Measurements from ENCODE around the gene ALOX12B.
A peak's percentile ranks its signal among the peaks of the same experiment; 100 is the strongest.
"Not testable (repeated sequence)": the region's sequence is repeated elsewhere in the genome, so short reads cannot be mapped to it uniquely, and the experiment has no call there.

ALOX12B gene

GRCh38 chr17:8117980-8118768, 30.7 kb upstream of the ALOX12B start, which contains the start of gene ALOXE3:
Gene ALOXE3, minus strand, starts transcription at chr17:8118514. Its CDS starts 524 bp downstream, at chr17:8117990.
- Histone ChIP-seq H3K27ac (ENCODE audit: low read depth, low read length) (peak within 1 kb of the TSS; percentile 53), H3K27me3 (ENCODE audit: insufficient read depth, low read length) (peaks cover 31% of the 10 kb centered on the region), H3K36me3 (ENCODE audit: insufficient read depth, low read length) (no peaks in the 10 kb centered on the region), H3K4me3 (ENCODE audit: low read depth, low read length) (peak within 1 kb of the TSS; percentile 81), H2AFZ (ENCODE audit: low read length, unreplicated experiment) (peak within 1 kb of the TSS; percentile 75), H3K4me1 (ENCODE audit: control insufficient read depth, insufficient read depth, low read length, unreplicated experiment) (peaks cover 5% of the 10 kb centered on the region), H3K79me2 (ENCODE audit: control insufficient read depth, insufficient read depth, low read length, unreplicated experiment) (no peaks in the 10 kb centered on the region)

GRCh38 chr17:8117367-8117979, 30.0 kb upstream of the ALOX12B start:
- Histone ChIP-seq H2AFZ (ENCODE audit: low read length, unreplicated experiment) (peak overlapping the region; percentile 75), H3K4me3 (ENCODE audit: low read depth, low read length) (peak overlapping the region; percentile 81), H3K4me1 (ENCODE audit: control insufficient read depth, insufficient read depth, low read length, unreplicated experiment) (peaks cover 5% of the 10 kb centered on the region), H3K27me3 (ENCODE audit: insufficient read depth, low read length) (peaks cover 38% of the 10 kb centered on the region), H3K79me2 (ENCODE audit: control insufficient read depth, insufficient read depth, low read length, unreplicated experiment) (no peaks in the 10 kb centered on the region), H3K27ac (ENCODE audit: low read depth, low read length) (no peak overlapping the region), H3K36me3 (ENCODE audit: insufficient read depth, low read length) (no peaks in the 10 kb centered on the region)

- Histone ChIP-seq H3K27me3 (ENCODE audit: insufficient read depth, low read length) (peaks cover 45% of the 10 kb centered on the region), H3K27ac (ENCODE audit: low read depth, low read length) (no peak overlapping the region)
These were observed 29.3 kb upstream of the ALOX12B start for GRCh38 chr17:8116776-8117175.

GRCh38 chr17:8110907-8111306, 23.4 kb upstream of the ALOX12B start:
- H2AFZ ChIP-seq (ENCODE audit: low read length, unreplicated experiment), result no peak overlapping the region

More at GRCh38 chr17:8116776-8117175, 29.3 kb upstream of the ALOX12B start:
- no peak overlapping the region for H3K4me3 ChIP-seq (ENCODE audit: low read depth, low read length)
- peaks cover 5% of the 10 kb centered on the region for H3K4me1 ChIP-seq (ENCODE audit: control insufficient read depth, insufficient read depth, low read length, unreplicated experiment)
- H3K79me2 ChIP-seq (ENCODE audit: control insufficient read depth, insufficient read depth, low read length, unreplicated experiment), result no peaks in the 10 kb centered on the region
- H2AFZ ChIP-seq (ENCODE audit: low read length, unreplicated experiment), result no peak overlapping the region
- no peaks in the 10 kb centered on the region for H3K36me3 ChIP-seq (ENCODE audit: insufficient read depth, low read length)

GRCh38 chr17:8110456-8110804, 22.9 kb upstream of the ALOX12B start:
- Histone ChIP-seq H3K4me1 (ENCODE audit: control insufficient read depth, insufficient read depth, low read length, unreplicated experiment) (peaks cover 5% of the 10 kb centered on the region), H3K79me2 (ENCODE audit: control insufficient read depth, insufficient read depth, low read length, unreplicated experiment) (no peaks in the 10 kb centered on the region), H3K27me3 (ENCODE audit: insufficient read depth, low read length) (peaks cover 40% of the 10 kb centered on the region), H3K4me3 (ENCODE audit: low read depth, low read length) (no peak overlapping the region), H2AFZ (ENCODE audit: low read length, unreplicated experiment) (no peak overlapping the region), H3K36me3 (ENCODE audit: insufficient read depth, low read length) (no peaks in the 10 kb centered on the region), H3K27ac (ENCODE audit: low read depth, low read length) (no peak overlapping the region)

More at GRCh38 chr17:8110907-8111306, 23.4 kb upstream of the ALOX12B start:
- H3K27ac ChIP-seq (ENCODE audit: low read depth, low read length), result no peak overlapping the region
- H3K36me3 ChIP-seq (ENCODE audit: insufficient read depth, low read length), result no peaks in the 10 kb centered on the region
- peaks cover 45% of the 10 kb centered on the region for H3K27me3 ChIP-seq (ENCODE audit: insufficient read depth, low read length)
- no peak overlapping the region for H3K4me3 ChIP-seq (ENCODE audit: low read depth, low read length)
- H3K79me2 ChIP-seq (ENCODE audit: control insufficient read depth, insufficient read depth, low read length, unreplicated experiment), result no peaks in the 10 kb centered on the region
- peaks cover 4% of the 10 kb centered on the region for H3K4me1 ChIP-seq (ENCODE audit: control insufficient read depth, insufficient read depth, low read length, unreplicated experiment)

GRCh38 chr17:8109661-8110455, 22.3 kb upstream of the ALOX12B start:
- H3K4me3 ChIP-seq (ENCODE audit: low read depth, low read length), result peak overlapping the region; percentile 67
- peaks cover 35% of the 10 kb centered on the region for H3K27me3 ChIP-seq (ENCODE audit: insufficient read depth, low read length)
- no peaks in the 10 kb centered on the region for H3K36me3 ChIP-seq (ENCODE audit: insufficient read depth, low read length)
- H3K27ac ChIP-seq (ENCODE audit: low read depth, low read length), result no peak overlapping the region
- H2AFZ ChIP-seq (ENCODE audit: low read length, unreplicated experiment), result peak overlapping the region; percentile 57
- H3K4me1 ChIP-seq (ENCODE audit: control insufficient read depth, insufficient read depth, low read length, unreplicated experiment), result peaks cover 5% of the 10 kb centered on the region
- H3K79me2 ChIP-seq (ENCODE audit: control insufficient read depth, insufficient read depth, low read length, unreplicated experiment), result no peaks in the 10 kb centered on the region

GRCh38 chr17:8108972-8109660, 21.6 kb upstream of the ALOX12B start:
- H3K36me3 ChIP-seq (ENCODE audit: insufficient read depth, low read length), result no peaks in the 10 kb centered on the region
- no peak overlapping the region for H2AFZ ChIP-seq (ENCODE audit: low read length, unreplicated experiment)
- H3K79me2 ChIP-seq (ENCODE audit: control insufficient read depth, insufficient read depth, low read length, unreplicated experiment), result no peaks in the 10 kb centered on the region
- H3K4me1 ChIP-seq (ENCODE audit: control insufficient read depth, insufficient read depth, low read length, unreplicated experiment), result peaks cover 5% of the 10 kb centered on the region
- H3K27ac ChIP-seq (ENCODE audit: low read depth, low read length), result no peak overlapping the region
- peaks cover 27% of the 10 kb centered on the region for H3K27me3 ChIP-seq (ENCODE audit: insufficient read depth, low read length)
- H3K4me3 ChIP-seq (ENCODE audit: low read depth, low read length), result no peak overlapping the region

GRCh38 chr17:8106980-8107379, 19.5 kb upstream of the ALOX12B start:
- H2AFZ ChIP-seq (ENCODE audit: low read length, unreplicated experiment); H3K4me3 ChIP-seq (ENCODE audit: low read depth, low read length); H3K79me2 ChIP-seq (ENCODE audit: control insufficient read depth, insufficient read depth, low read length, unreplicated experiment); H3K36me3 ChIP-seq (ENCODE audit: insufficient read depth, low read length); H3K27ac ChIP-seq (ENCODE audit: low read depth, low read length): not testable (repeated sequence)
- peaks cover 11% of the 10 kb centered on the region for H3K27me3 ChIP-seq (ENCODE audit: insufficient read depth, low read length)
- peaks cover 13% of the 10 kb centered on the region for H3K4me1 ChIP-seq (ENCODE audit: control insufficient read depth, insufficient read depth, low read length, unreplicated experiment)

- Histone ChIP-seq H3K79me2 (ENCODE audit: control insufficient read depth, insufficient read depth, low read length, unreplicated experiment) (no peaks in the 10 kb centered on the region), H3K27ac (ENCODE audit: low read depth, low read length) (no peak overlapping the region), H3K36me3 (ENCODE audit: insufficient read depth, low read length) (no peaks in the 10 kb centered on the region), H3K27me3 (ENCODE audit: insufficient read depth, low read length) (peaks cover 5% of the 10 kb centered on the region; the same call in 1 of the 2 replicates), H2AFZ (ENCODE audit: low read length, unreplicated experiment) (peak overlapping the region; percentile 14), H3K4me1 (ENCODE audit: control insufficient read depth, insufficient read depth, low read length, unreplicated experiment) (peaks cover 13% of the 10 kb centered on the region), H3K4me3 (ENCODE audit: low read depth, low read length) (no peak overlapping the region)
These were observed 18.5 kb upstream of the ALOX12B start for GRCh38 chr17:8105957-8106398.

- Histone ChIP-seq H3K27ac (ENCODE audit: low read depth, low read length) (no peak overlapping the region), H3K36me3 (ENCODE audit: insufficient read depth, low read length) (no peaks in the 10 kb centered on the region), H2AFZ (ENCODE audit: low read length, unreplicated experiment) (no peak overlapping the region), H3K79me2 (ENCODE audit: control insufficient read depth, insufficient read depth, low read length, unreplicated experiment) (no peaks in the 10 kb centered on the region), H3K4me3 (ENCODE audit: low read depth, low read length) (no peak overlapping the region), H3K4me1 (ENCODE audit: control insufficient read depth, insufficient read depth, low read length, unreplicated experiment) (peaks cover 13% of the 10 kb centered on the region), H3K27me3 (ENCODE audit: insufficient read depth, low read length) (peaks cover 3% of the 10 kb centered on the region; the same call in 1 of the 2 replicates)
These were observed 17.4 kb upstream of the ALOX12B start for GRCh38 chr17:8104911-8105310.
